ENCODE results near the gene EIF2S1.
"Not testable (repeated sequence)": the region's sequence is repeated elsewhere in the genome, so short reads cannot be mapped to it uniquely, and the experiment has no call there.

EIF2S1 gene

DNA sequence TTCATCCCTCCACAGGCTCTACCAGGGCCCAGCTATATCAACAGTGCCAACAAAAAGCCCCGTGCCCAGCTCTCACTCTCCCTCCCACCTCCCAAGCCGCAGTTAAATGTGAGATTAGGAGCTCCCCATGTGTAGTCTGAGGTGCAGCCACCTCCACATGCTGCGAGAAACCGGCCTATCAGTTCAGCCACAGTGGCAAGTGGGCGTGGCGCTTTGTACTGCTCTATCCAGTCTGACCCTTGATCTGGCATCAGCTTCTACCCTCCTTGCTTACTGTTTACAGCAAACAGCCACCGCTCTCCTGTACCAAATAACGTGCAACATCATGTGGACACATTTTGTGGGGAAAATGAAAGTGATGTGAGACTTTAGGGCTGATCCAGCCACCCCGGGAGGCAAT lies 50.2 kb downstream of the EIF2S1 start:
- Mint-ChIP-seq H3K9me3 (no peaks in the 10 kb centered on the region), H3K27me3 (peaks cover 32% of the 10 kb centered on the region), H3K4me3 (no peak overlapping the region), H3K36me3 (ENCODE audit: low read depth) (no peaks in the 10 kb centered on the region), H3K4me1 (ENCODE audit: low read depth) (peaks cover 25% of the 10 kb centered on the region), H3K27ac (no peak overlapping the region)
- intact Hi-C loops (cut with micrococcal nuclease): no loop called here

DNA sequence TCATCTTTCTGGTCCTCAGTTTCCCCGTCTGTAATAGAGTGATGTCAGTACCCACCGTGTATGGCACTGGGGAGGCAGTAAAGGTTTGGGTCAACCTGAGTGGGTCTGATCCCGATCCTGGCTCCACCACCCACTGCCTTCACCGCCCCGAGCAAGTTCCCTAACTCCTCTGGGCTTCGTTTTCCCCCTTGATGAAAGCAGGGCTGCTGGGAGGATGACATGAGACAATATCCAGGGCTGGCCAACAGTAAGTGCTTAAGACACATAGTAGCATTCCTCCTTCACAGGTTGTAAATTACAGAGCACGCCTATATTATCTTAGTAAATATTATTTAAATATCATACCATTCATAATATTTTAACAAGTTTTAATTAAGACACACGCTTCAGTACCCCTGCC lies 51.2 kb downstream of the EIF2S1 start:
- Mint-ChIP-seq H3K4me1 (ENCODE audit: low read depth) (peaks cover 25% of the 10 kb centered on the region), H3K9me3 (no peaks in the 10 kb centered on the region), H3K36me3 (ENCODE audit: low read depth) (no peaks in the 10 kb centered on the region), H3K27me3 (peaks cover 36% of the 10 kb centered on the region), H3K27ac (peak overlapping the region; percentile 50), H3K4me3 (peak overlapping the region; percentile 67)
- intact Hi-C loops (cut with micrococcal nuclease): no loop called here

DNA sequence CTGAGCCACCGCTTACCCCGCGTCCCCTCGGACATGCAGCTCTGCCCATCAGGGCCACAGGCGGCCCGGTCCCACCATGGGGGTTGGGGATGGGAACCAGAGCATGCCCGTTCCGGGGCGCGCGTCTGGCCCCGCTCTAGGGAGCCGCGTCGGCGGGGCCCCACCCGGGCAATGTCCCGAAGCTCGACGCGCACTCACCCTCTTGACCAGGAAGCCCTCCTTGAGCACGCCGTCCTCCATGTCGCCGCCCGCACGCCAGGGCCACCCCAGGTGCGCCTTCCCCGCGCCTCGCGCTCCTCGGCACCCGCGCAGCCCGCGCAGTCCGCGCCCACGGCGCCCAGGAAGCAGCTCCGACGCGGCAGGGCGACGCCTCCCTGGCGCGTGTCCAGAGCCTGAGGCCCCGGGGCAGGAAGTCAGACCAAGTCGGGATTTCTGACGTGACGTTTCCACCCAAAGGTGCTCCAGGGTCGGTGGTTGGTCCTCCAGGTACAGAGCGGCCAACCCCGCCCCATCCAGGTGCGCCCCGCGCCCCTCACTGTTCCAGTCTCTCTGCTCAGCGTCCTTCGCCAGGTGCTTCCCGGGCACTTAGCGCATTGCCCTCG lies 51.8 kb downstream of the EIF2S1 start, which contains the start of gene PLEK2:
Gene PLEK2 (minus strand): TSS at position 346 of the 602 bp plus-strand sequence. CDS start 106 bp downstream, at position 240.
- H3K27ac Mint-ChIP-seq: peak within 1 kb of the TSS; percentile 50
- H3K36me3 Mint-ChIP-seq (ENCODE audit: low read depth): no peaks in the 10 kb centered on the region
- H3K27me3 Mint-ChIP-seq: peaks cover 34% of the 10 kb centered on the region
- no peaks in the 10 kb centered on the region for H3K9me3 Mint-ChIP-seq
- H3K4me3 Mint-ChIP-seq: peak within 1 kb of the TSS; percentile 67
- peaks cover 25% of the 10 kb centered on the region for H3K4me1 Mint-ChIP-seq (ENCODE audit: low read depth)
- intact Hi-C loops (cut with micrococcal nuclease): no loop called here

DNA sequence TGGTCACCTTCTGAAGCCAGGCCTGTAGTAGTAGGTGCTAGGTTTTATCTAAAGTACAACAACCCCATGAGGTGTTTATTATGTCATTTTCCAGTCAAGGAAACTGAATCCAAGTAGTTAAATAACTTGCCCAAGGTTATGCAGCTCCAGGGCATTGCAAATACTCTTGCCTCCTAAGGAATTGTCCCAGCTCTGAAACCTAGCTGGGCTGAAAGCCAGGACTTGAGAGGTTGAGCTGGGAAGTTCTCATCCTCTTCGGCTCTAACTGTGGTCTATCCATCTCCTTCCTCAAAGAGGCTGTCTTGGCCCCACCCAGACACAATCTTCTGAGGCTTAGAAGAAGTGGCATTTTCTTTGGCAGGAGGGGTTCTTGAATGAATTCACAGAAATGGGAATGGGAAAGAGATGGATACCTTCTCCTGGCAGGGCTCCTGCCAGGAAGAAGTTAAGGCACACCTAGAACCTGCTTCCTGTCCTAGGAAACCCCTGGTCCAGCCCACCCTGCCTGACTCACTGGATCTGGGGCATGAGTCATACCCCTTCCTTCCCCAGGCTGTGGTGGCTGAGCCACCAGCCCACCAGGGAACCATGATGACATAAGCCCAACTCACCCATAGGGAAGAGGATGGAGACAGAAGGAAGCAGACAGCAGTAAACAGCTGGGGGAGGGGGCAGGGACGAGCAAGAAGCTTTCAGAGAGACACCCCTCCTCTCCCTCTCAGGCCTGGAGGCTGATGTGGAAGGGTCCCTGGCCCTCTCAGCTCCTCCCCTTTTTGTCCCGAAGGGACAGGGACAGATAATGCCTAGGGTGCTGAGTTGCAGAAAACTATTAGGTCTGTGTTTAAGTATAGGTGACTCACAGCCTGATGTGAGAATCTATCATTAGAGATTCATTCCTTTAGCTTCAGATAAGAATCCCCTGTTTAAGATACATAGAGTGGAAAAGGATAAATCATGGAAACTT lies 54.0 kb downstream of the EIF2S1 start:
- intact Hi-C loops (cut with micrococcal nuclease): no loop called here
- no peak overlapping the region for H3K4me3 Mint-ChIP-seq
- H3K27ac Mint-ChIP-seq: peak overlapping the region; percentile 25
- no peaks in the 10 kb centered on the region for H3K9me3 Mint-ChIP-seq
- H3K36me3 Mint-ChIP-seq (ENCODE audit: low read depth): no peaks in the 10 kb centered on the region
- H3K4me1 Mint-ChIP-seq (ENCODE audit: low read depth): peaks cover 25% of the 10 kb centered on the region
- H3K27me3 Mint-ChIP-seq: peaks cover 44% of the 10 kb centered on the region

DNA sequence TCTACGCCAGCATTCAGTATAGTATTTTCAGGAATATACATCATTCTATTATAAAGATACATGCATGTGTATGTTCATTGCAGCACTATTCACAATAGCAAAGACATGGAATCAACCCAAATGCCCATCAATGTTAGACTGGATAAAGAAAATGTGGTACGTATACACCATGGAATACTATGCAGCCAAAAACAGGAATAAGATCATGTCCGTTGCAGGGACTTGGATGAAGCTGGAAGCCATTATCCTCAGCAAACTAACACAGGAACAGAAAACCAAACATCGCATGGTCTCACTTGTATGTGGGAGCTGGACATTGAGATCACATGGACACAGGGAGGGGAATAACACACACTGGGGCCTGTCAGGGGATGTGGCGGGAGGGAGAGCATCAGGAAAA lies 55.5 kb downstream of the EIF2S1 start:
- H3K4me3 Mint-ChIP-seq; intact Hi-C loops (cut with micrococcal nuclease); H3K27ac Mint-ChIP-seq; H3K9me3 Mint-ChIP-seq; H3K36me3 Mint-ChIP-seq (ENCODE audit: low read depth): not testable (repeated sequence)
- H3K4me1 Mint-ChIP-seq (ENCODE audit: low read depth): peaks cover 25% of the 10 kb centered on the region
- peaks cover 45% of the 10 kb centered on the region for H3K27me3 Mint-ChIP-seq

DNA sequence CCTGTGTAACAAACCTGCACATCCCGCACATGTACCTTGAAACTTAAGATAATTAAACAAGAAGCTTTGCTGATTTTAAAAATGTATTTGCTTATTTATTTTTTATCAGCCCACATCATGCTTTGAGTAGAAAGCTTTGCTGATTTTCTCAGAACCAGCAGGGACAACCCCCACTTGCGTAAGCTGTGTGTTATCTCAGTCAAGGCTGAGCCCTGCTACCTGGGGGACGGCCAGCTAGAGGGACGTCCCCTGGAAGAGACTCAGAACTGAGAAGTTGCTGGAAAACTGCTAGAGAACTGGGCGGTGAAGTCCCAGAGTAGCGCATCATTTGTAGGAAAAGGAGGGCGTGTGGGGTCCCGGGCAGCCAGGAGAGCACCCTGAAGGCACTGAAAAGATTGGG lies 56.0 kb downstream of the EIF2S1 start:
- Mint-ChIP-seq H3K36me3 (ENCODE audit: low read depth) (no peaks in the 10 kb centered on the region), H3K4me3 (no peak overlapping the region), H3K27ac (no peak overlapping the region), H3K4me1 (ENCODE audit: low read depth) (peaks cover 25% of the 10 kb centered on the region), H3K27me3 (peaks cover 40% of the 10 kb centered on the region), H3K9me3 (no peaks in the 10 kb centered on the region)
- intact Hi-C loops (cut with micrococcal nuclease): no loop called here

DNA sequence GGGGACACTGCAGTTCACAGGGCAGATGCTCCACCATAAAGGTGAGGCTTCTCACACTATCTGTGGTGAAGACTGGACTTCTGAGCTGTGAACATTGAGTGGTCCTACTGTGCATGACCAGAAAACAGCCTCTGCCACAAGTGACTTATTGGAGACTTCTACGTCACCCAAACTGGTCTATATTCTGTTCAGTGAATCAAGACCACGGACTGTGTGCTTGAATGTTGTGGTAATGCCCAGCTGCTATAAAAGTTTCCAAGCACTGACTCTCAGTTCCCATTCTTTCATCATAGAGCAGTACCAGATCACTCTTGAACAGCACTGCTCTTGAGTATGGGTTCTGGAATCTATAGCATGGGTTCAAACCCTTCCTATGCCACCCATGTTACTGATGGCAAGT lies 56.7 kb downstream of the EIF2S1 start:
- Mint-ChIP-seq H3K4me3 (no peak overlapping the region), H3K9me3 (no peaks in the 10 kb centered on the region), H3K36me3 (ENCODE audit: low read depth) (no peaks in the 10 kb centered on the region), H3K27me3 (peaks cover 34% of the 10 kb centered on the region), H3K4me1 (ENCODE audit: low read depth) (peaks cover 23% of the 10 kb centered on the region), H3K27ac (no peak overlapping the region)
- intact Hi-C loops (cut with micrococcal nuclease): no loop called here

DNA sequence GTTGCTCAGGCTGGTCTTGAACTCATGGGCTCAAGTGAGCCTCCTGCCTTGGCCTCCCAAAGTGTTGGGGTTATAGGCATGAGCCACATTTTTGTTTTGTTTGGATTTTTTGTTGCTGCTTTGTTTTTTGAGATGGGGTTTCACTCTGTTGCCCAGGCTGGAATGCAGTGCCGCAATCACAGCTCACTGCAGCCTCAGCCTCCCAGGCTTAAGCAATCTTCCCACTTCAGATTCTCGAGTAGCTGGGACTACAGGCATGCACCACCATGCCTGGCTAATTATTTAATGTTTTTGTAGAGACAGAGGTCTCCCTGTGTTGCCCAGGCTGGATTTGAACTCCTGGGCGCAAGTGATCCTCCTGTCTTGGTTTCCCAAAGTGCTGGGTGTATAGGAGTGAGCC lies 57.5 kb downstream of the EIF2S1 start:
- Mint-ChIP-seq H3K27ac (no peak overlapping the region), H3K4me3 (no peak overlapping the region), H3K4me1 (ENCODE audit: low read depth) (peaks cover 15% of the 10 kb centered on the region), H3K36me3 (ENCODE audit: low read depth) (no peaks in the 10 kb centered on the region), H3K9me3 (no peaks in the 10 kb centered on the region), H3K27me3 (peaks cover 30% of the 10 kb centered on the region)
- intact Hi-C loops (cut with micrococcal nuclease): no loop called here

DNA sequence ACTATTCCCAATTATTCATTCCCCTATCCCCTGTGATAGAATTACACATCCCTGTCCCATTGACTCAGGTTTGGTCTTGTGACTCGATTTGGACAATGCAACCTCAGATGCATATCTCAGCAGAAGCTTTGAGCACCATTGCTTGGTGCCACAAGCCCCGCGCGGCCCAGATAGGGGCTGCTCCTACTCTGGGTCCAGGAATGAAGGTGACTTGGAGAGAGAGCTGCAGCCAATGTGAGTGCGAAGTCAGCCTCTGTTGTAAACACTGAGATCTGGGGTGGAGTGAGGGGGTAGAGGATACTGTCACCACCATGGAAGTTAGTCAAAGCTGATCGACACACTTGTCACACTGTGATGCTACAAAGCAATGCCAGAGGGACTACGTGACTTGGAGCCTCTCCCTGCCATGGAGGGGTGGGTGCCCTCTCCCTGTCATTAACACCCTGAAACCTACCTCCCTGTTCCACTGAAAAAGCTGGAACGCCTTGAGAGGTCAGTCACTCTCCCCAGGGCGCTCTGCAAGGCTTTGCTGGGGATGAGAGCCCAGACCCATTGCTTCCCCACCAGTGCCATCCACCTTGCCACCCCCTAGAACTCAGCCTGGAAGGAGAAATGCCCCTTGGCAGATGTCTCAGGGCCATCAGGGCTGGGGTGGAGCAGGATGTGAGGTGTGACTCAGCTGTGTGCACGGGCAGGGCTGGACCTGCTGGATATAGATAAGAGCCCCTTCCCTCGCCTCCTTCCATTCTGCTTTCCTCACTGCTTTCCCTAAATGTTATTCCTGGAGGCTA lies 58.5 kb downstream of the EIF2S1 start:
- H3K27me3 Mint-ChIP-seq: peaks cover 36% of the 10 kb centered on the region
- H3K36me3 Mint-ChIP-seq (ENCODE audit: low read depth): no peaks in the 10 kb centered on the region
- H3K4me3 Mint-ChIP-seq: no peak overlapping the region
- intact Hi-C loops (cut with micrococcal nuclease): no loop called here
- peaks cover 17% of the 10 kb centered on the region for H3K4me1 Mint-ChIP-seq (ENCODE audit: low read depth)
- H3K27ac Mint-ChIP-seq: no peak overlapping the region
- H3K9me3 Mint-ChIP-seq: no peaks in the 10 kb centered on the region

DNA sequence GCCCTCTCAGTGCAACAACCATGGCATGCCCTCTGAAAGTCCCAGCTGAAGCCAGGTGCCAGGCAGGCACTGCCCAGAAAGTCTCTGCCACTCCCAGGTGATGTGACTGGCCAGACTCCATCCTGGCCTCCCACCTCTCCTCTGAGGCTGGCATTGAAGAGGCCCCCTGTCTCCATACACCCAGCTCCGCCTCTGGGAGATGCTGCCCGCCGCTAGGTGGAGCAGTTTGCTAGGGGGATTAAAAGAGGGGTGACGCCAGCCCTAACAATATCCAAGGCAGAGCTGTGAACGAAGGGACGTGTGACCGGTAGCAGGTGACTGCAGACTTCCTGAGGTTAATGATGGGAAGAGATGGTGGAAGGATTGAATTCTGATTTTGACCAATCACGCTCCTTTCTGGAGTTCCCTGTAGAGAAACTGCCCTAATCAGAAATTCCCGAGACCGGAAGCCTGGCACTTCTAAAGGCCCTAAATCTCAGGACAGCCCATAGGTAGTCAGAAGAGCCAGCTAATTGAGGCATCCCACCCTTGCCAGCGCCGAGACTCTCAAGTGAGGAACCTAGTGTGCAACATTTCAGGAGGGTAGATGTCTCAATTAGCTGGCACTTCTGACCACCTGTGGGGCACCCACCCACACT lies 60.1 kb downstream of the EIF2S1 start:
- Mint-ChIP-seq H3K4me1 (ENCODE audit: low read depth) (peaks cover 18% of the 10 kb centered on the region), H3K27me3 (peaks cover 46% of the 10 kb centered on the region), H3K4me3 (no peak overlapping the region), H3K9me3 (no peaks in the 10 kb centered on the region), H3K36me3 (ENCODE audit: low read depth) (no peaks in the 10 kb centered on the region), H3K27ac (no peak overlapping the region)
- intact Hi-C loops (cut with micrococcal nuclease): loop anchor here (10.0 kb wide), 1 partner anchor 95 kb away; no protein-coding TSS in a partner anchor

DNA sequence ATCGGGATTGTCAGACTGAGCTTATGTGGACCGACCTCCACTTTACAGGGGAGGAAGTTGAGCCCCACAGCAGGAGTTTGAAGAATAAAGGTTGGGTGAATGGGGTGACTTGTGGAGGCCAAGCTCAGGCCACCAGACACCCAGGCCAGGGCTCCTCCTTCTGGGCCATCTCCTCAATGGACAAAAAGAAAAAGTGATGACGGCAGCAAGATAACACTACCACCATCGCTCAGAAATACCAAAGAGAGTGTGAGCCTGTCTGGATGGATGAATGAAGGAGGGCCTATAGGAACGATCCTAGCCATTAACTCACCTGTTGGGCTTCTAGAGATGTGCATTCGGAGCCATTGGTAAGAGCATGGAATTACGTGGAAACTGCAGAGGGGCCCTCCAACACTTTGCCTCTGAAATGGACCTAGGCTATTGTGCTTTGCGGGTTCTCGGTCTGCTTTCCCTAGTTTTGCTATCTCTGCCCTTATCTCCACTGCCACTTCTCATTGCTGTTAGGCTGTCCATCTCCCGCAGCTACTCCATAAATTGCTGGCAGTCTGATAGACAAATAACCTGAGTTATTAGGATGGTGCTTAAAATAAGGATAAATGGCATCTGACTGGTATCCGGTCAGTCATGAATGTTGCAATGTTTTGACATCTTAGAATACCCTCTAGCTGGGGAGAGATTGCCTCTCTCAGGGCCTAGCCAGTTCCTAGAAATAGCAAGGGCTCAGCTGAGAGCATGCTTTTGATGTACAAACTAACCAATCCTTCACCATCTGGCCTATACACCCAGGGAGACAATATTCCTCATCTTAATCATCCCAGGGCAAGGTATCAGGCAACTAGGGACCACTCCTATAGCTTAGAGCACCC lies 61.5 kb downstream of the EIF2S1 start:
- H3K27ac Mint-ChIP-seq: no peak overlapping the region
- peaks cover 18% of the 10 kb centered on the region for H3K4me1 Mint-ChIP-seq (ENCODE audit: low read depth)
- intact Hi-C loops (cut with micrococcal nuclease): loop anchor here (10.0 kb wide), 1 partner anchor 93 kb away; no protein-coding TSS in a partner anchor
- H3K9me3 Mint-ChIP-seq: no peaks in the 10 kb centered on the region
- no peak overlapping the region for H3K4me3 Mint-ChIP-seq
- no peaks in the 10 kb centered on the region for H3K36me3 Mint-ChIP-seq (ENCODE audit: low read depth)
- H3K27me3 Mint-ChIP-seq: peaks cover 54% of the 10 kb centered on the region

DNA sequence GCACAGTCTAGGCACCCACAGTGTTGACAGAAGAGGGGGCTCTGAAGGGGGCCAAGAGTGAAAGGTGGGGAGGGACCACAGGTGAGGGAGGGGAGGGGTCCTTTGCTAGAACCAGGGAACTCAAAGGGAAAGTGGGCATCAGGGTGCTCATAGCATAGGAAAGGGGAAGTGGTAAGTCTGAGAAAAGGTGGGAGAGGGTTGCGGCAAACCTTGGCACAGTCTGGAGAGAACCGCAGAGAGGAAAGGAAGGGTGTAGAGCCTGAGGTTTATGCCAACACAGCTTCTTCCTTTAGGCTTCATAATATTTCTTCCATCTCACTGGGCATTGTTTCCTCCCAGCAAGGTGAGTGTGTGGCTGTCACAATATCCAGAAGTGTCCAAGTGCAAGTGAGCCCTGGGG lies 63.3 kb downstream of the EIF2S1 start:
- Mint-ChIP-seq H3K4me1 (ENCODE audit: low read depth) (peaks cover 18% of the 10 kb centered on the region), H3K27me3 (peaks cover 59% of the 10 kb centered on the region), H3K4me3 (no peak overlapping the region), H3K9me3 (no peaks in the 10 kb centered on the region), H3K27ac (no peak overlapping the region), H3K36me3 (ENCODE audit: low read depth) (no peaks in the 10 kb centered on the region)
- intact Hi-C loops (cut with micrococcal nuclease): loop anchor here (10.0 kb wide), 1 partner anchor 91 kb away; no protein-coding TSS in a partner anchor

DNA sequence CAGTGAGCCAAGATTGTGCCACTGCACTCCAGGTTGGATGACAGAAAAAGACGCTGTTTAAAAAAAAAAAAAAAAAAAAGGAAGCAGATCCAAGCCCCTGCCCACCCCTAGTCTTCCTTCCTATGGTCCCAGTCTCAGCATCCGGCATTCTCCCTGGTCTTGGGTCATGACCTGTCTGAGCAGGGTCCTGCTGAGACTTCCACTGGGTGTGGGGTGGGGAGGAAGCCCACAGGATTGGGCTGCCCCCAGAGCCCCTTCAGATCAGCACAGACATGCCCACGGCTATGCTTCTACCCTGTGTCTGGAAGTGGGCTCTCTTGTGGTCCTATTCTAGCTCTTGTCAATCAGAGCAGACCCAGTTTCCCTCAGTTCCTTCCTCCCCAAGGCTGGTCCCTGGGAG lies 64.4 kb downstream of the EIF2S1 start:
- H3K4me3 Mint-ChIP-seq: no peak overlapping the region
- no peaks in the 10 kb centered on the region for H3K9me3 Mint-ChIP-seq
- intact Hi-C loops (cut with micrococcal nuclease): loop anchor here (10.0 kb wide), 1 partner anchor 90 kb away; no protein-coding TSS in a partner anchor
- H3K4me1 Mint-ChIP-seq (ENCODE audit: low read depth): peaks cover 18% of the 10 kb centered on the region
- no peaks in the 10 kb centered on the region for H3K36me3 Mint-ChIP-seq (ENCODE audit: low read depth)
- peaks cover 48% of the 10 kb centered on the region for H3K27me3 Mint-ChIP-seq
- H3K27ac Mint-ChIP-seq: no peak overlapping the region

All from dendritic cell treated with granulocyte-macrophage colony-stimulating factor and Interleukin-4, amounts not matched to agents 40 ng/mL and 50 ng/mL, for 4 days (primary cell).